KMS-11 (cell line): ENCODE results near the gene COMMD9.

Experiments used
- H2AFZ ChIP-seq: fragments of 200-600 bp; sonication (generic); 2 replicates; pipeline ENCODE4 v1.6.1; 2016; ENCODE audit warnings: antibody characterized with exemption, mixed run types, low read depth
- H3K27ac ChIP-seq: fragments of 200-600 bp; sonication (generic); 2 replicates; pipeline ENCODE4 v1.6.1; 2016; ENCODE audit warnings: mild to moderate bottlenecking, mixed run types
- H3K27me3 ChIP-seq: fragments of 200-600 bp; sonication (generic); 2 replicates; pipeline ENCODE4 v1.6.1; 2017; ENCODE audit warnings: mild to moderate bottlenecking, low read depth, mixed run types, moderate library complexity; ENCODE audit not compliant: insufficient read depth
- H3K36me3 ChIP-seq: fragments of 200-600 bp; sonication (generic); 2 replicates; pipeline ENCODE4 v1.6.1; 2017; ENCODE audit warnings: mild to moderate bottlenecking, mixed run types; ENCODE audit not compliant: insufficient read depth
- H3K4me1 ChIP-seq: fragments of 200-600 bp; sonication (generic); 2 replicates; pipeline ENCODE4 v1.6.1; 2016; ENCODE audit warnings: mild to moderate bottlenecking, low read depth, mixed run types; ENCODE audit not compliant: poor library complexity, severe bottlenecking
- H3K4me2 ChIP-seq: fragments of 200-600 bp; sonication (generic); 2 replicates; pipeline ENCODE4 v1.7.0; 2016; ENCODE audit warnings: mild to moderate bottlenecking, mixed run types
- H3K4me3 ChIP-seq: fragments of 200-600 bp; sonication (generic); IDR thresholded peaks from 2 replicates; pipeline ENCODE4 v1.6.1; 2017; ENCODE audit warnings: low read depth, low read length, mixed read lengths; ENCODE audit not compliant: insufficient read depth
- H3K79me2 ChIP-seq: fragments of 200-600 bp; sonication (generic); 2 replicates; pipeline ENCODE4 v1.6.1; 2016; ENCODE audit warnings: low read depth, mixed run types; ENCODE audit not compliant: insufficient read depth
- H3K9ac ChIP-seq: fragments of 200-600 bp; sonication (generic); 2 replicates; pipeline ENCODE4 v1.6.1; 2016; ENCODE audit warnings: mild to moderate bottlenecking, mixed run types
- H4K20me1 ChIP-seq: fragments of 200-600 bp; sonication (generic); 2 replicates; pipeline ENCODE4 v1.6.1; 2016; ENCODE audit warnings: mild to moderate bottlenecking, mixed run types; ENCODE audit not compliant: insufficient read depth
- CTCF ChIP-seq: fragments of 200-600 bp; sonication (generic); conservative IDR thresholded peaks from 2 replicates; pipeline ENCODE4 v1.6.1; 2017; ENCODE audit warnings: low read depth, mild to moderate bottlenecking, antibody characterized with exemption, low read length, moderate library complexity, mixed read lengths

Gene COMMD9

GRCh38 chr11:36273110-36273509 lies 16.1 kb downstream of the COMMD9 start:
- H3K79me2 ChIP-seq: no peaks in the 10 kb centered on the region
- no peak overlapping the region for H3K27ac ChIP-seq
- no peak overlapping the region for H3K4me2 ChIP-seq
- no peak for TF ChIP-seq CTCF
- no peaks in the 10 kb centered on the region for H3K27me3 ChIP-seq
- no peaks in the 10 kb centered on the region for H3K36me3 ChIP-seq
- H3K9ac ChIP-seq: no peak overlapping the region
- H4K20me1 ChIP-seq: no peaks in the 10 kb centered on the region
- no peak overlapping the region for H2AFZ ChIP-seq
- no peak overlapping the region for H3K4me3 ChIP-seq
- no peaks in the 10 kb centered on the region for H3K4me1 ChIP-seq

GRCh38 chr11:36271794-36272407 lies 17.3 kb downstream of the COMMD9 start:
- H4K20me1 ChIP-seq: no peaks in the 10 kb centered on the region
- no peak overlapping the region for H3K27ac ChIP-seq
- TF ChIP-seq CTCF: no peak
- H3K4me1 ChIP-seq: no peaks in the 10 kb centered on the region
- H3K36me3 ChIP-seq: no peaks in the 10 kb centered on the region
- no peak overlapping the region for H3K4me3 ChIP-seq
- no peaks in the 10 kb centered on the region for H3K27me3 ChIP-seq
- no peak overlapping the region for H3K9ac ChIP-seq
- H3K79me2 ChIP-seq: no peaks in the 10 kb centered on the region
- no peak overlapping the region for H3K4me2 ChIP-seq
- H2AFZ ChIP-seq: no peak overlapping the region

GRCh38 chr11:36270701-36271100 lies 18.5 kb downstream of the COMMD9 start:
- no peak overlapping the region for H3K4me2 ChIP-seq
- H3K27me3 ChIP-seq: no peaks in the 10 kb centered on the region
- no peaks in the 10 kb centered on the region for H3K36me3 ChIP-seq
- no peak overlapping the region for H3K4me3 ChIP-seq
- H2AFZ ChIP-seq: no peak overlapping the region
- H3K79me2 ChIP-seq: no peaks in the 10 kb centered on the region
- TF ChIP-seq CTCF: no peak
- no peak overlapping the region for H3K27ac ChIP-seq
- H3K9ac ChIP-seq: no peak overlapping the region
- no peaks in the 10 kb centered on the region for H3K4me1 ChIP-seq
- H4K20me1 ChIP-seq: no peaks in the 10 kb centered on the region

GRCh38 chr11:36268337-36268985 lies 20.8 kb downstream of the COMMD9 start:
- Histone ChIP-seq H3K4me2 (no peak overlapping the region), H3K79me2 (no peaks in the 10 kb centered on the region), H3K4me3 (no peak overlapping the region), H3K4me1 (no peaks in the 10 kb centered on the region), H4K20me1 (no peaks in the 10 kb centered on the region), H3K27me3 (no peaks in the 10 kb centered on the region), H3K9ac (no peak overlapping the region), H3K36me3 (no peaks in the 10 kb centered on the region), H3K27ac (no peak overlapping the region), H2AFZ (no peak overlapping the region)
- TF ChIP-seq CTCF: no peak
